GM19351 (cell line): ENCODE measurements around the gene RABGAP1L.
"Not testable (repeated sequence)": the region's sequence is repeated elsewhere in the genome, so short reads cannot be mapped to it uniquely, and the experiment has no call there.

Experiments used
- ATAC-seq: cut with Tn5 transposase; IDR thresholded peaks from one replicate; pipeline ENCODE4 v1.9.1; 2021; ENCODE audit warnings: mild to moderate bottlenecking, moderate library complexity; ENCODE audit not compliant: unreplicated experiment

Gene RABGAP1L

DNA sequence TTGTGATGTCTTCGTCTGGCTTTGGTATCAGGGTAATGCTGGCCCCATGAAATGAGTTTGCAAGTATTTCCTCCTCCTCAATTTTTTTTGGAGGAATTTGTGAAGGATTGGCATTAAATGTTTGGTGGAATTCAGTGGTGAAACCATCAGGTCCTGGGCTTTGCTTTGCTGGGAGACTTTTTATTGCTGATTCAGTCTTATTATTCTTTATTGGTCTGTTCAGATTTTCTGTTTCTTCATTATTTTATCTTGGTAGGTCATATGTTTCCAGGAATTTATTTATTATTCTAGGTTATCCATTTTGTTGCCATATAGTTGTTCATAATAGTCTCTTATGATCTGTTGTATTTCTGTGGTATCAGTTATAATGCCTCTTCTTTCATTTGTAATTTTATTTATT lies 126.7 kb downstream of the RABGAP1L start:
- no peak for ATAC-seq

DNA sequence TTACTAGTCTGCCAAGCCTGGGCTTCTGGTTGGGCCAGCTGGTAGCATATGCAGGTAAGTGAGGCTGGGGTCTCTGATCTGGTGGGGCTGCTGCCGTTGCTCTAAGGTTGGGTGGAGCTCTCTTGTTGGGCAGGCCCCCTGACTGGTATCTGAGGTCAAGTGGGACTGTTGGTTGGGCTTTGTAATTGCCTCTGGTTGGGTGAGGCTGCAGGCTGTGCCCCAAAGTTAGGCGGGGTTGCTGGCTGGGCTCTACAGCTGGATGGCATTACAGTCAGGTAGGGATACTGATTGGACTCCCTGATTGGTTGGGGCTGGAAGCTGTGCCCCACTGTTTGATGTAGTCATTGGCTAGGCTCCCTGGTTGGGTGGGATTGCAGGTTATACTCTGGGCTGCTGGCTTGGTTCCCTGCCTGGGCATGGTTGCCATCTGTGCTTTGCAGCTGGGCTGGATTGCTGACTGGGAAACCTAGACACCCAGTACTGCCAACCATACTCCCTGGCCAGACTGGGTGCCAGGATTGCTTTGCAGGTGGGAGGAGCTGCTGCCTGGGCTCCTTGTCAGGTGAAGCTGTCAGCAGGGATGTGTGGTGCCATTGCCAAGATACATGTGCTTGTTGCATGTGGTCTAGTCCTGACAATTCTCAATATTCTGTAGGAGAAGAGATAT lies 130.5 kb downstream of the RABGAP1L start:
- no peak for ATAC-seq

DNA sequence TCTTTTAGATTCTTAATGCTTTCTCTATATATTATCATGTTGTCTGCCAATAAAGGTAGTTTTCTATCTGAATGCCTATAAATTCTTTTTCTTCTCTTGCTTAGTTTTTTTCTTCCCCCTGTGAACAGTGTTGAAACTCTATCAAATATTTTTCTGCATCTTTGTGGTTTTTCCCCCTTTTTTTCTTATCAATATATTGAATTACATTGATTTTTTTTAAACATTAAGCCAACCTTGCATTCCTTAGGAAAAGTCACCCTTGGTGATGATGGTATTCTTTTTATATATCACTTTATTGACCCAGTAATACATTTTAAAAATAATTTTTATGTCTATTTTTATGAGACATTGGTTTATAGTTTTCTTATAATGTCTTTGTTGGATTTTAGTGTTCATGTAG lies 131.7 kb downstream of the RABGAP1L start:
- no peak for ATAC-seq

DNA sequence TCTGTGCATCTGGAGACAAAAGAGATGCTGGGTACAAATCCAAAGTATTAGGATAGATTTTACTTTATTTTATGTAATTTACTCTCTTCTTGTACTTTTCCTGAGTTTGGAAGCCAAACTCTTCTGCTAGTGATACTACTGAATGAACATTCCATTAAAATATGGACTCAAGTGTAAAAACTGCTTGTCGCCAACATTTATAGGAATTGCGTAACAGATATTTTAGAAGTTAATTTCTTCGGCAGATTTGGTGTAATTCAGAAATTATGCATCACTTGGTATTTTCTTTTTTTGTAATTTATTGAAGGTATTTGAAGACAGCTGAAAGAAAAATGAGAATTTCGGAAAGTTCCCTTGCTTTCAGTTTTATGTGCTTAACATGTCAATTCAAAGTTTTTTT lies 137.0 kb downstream of the RABGAP1L start:
- ATAC-seq: no peak

DNA sequence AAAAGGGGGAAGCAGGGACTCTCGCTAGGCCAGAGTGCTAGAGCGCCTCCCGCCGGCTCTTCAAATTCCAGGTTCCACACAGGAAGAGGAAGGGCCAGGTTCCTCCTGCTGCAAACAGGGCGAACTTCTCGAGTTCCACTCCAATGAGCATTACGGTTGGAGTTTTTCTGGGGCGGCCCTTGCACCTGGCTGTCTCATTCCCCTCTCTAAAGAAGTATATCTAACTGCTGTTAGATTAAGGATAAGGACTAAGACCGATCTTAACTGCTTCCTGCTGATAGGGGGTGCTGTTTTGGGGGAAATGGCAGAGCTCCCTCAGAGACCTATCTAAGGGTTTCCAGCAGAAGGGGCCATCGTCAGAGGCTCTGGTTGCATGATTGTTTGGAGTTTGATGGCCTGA lies 138.0 kb downstream of the RABGAP1L start:
- no peak for ATAC-seq

DNA sequence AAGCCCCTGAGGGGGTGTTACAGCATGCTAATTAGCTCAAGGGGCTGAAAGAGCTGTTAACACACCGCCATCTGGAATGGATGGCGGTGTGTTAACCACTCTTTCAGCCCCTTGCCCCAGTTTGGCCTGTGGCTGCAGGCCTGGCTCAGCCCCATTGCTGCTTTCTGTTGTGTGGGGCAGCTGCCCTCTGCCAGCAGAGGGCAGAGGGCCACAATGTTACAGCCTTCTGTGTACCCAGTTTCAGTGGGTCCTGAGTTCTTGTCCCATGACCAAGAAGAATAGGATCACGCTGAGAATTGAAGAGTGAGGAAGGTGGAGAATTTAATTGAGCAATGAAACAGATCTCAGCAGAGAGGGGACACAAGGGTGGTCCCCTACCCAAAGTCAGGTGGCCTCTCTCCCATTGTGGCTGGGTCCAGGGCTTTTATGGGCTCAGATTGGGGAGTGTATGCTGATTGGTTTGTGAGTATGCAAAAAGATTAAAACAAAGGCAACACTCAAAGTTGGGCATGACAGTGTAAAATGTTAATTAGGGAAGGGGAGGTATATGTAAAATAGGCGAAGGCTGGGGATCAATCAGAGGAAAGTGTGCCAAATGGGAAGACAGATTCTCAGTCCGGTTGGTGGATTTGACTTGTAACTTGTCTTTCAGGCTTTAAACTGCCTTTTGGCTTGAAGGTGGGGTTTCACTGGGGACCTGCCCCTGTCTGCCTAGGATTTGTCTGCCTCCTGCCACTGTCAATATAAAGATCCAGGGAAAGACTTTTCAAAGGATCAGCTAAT lies 142.2 kb downstream of the RABGAP1L start:
- no peak for ATAC-seq

DNA sequence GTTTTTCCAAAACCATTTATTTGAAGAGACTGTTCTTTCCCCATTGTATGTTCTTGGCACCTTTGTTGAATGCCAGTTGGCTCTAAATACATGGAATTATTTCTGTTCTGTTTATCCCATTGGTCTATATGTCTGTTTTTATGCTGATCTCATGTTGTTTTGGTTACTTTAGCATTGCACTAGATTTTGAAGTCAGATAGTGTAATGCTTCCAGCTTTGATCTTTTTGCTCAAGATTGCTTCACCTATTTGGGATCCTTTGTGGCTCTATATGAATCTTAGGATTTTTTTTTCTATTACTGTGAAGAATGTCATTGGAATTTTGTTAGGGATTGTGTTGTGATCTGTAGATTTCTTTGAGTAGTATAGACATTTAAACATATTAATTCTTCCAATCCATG lies 149.3 kb downstream of the RABGAP1L start:
- no peak for ATAC-seq

DNA sequence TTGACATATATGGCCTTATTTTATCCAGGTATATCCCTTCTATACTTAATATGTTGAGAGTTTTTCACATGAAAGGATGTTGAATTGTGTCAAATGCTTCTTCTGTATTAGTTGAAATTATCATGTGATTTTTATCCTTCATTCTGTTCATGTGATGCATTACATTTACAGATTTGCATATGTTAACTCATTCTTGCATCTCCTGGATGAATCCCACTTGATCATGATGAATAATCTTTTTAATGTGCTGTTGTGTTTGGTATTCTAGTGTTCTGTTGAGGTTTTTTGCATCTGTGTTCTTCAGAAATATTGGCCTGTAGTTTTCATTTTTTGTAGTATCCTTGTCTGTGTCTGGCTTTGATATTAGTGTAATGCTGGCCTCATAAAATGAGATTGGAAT lies 150.2 kb downstream of the RABGAP1L start:
- ATAC-seq: no peak

DNA sequence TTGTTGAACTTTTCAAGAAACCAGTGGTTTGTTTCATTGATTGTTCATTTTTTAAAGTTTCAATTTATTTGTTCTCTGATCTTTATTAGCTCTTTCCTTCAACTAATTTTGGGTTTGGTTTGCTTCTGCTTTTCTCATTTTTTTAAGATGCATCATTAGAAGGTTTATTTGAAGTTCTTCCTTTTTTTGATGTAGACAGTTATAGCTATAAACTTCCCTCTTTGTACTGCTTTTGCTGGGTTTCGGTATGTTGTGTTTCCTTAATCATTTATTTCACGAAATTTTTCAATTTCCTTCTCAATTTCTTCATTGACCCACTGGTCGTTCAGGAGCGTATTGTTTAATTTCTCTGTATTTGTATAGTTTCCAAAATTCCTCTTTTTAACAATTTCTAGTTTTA lies 155.1 kb downstream of the RABGAP1L start:
- no peak for ATAC-seq

DNA sequence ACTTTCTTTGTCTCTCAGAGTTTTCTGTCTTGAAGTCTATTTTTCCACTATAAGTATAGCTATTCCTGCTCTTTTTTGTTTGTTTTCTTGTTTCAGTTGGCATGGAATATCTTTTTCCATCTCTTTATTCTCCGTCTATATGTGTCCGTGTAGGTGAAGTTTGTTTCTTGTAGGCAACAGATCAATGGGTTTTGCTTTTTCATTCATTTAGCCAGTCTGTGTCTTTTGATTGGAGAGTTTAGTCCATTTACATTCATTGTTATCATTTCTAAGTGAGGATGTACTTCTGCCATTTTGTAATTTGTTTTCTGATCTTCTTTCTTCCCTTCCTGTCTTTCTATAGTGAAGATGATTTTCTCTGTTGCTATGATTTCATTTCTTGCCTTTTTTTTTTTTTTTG lies 155.9 kb downstream of the RABGAP1L start:
- ATAC-seq: no peak

DNA sequence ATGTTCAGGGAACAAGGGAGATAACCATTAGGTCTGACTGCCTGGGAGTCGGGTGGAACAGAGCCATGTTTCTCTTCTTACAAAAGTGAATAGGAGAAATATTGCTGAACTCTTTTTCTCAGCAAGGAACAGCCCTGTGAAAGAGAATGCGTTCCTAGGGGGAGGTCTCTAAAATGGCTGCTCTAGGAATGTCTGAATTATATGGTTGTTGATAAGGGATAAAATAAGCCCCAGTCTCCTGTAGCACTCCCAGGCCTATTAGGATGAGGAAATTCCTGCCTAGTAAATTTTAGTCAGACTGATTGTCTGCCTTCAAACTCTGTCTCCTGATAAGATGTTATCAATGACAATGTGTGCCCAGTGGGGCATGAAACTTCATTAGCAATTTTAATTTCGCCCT lies 161.6 kb downstream of the RABGAP1L start:
- not testable (repeated sequence) for ATAC-seq

DNA sequence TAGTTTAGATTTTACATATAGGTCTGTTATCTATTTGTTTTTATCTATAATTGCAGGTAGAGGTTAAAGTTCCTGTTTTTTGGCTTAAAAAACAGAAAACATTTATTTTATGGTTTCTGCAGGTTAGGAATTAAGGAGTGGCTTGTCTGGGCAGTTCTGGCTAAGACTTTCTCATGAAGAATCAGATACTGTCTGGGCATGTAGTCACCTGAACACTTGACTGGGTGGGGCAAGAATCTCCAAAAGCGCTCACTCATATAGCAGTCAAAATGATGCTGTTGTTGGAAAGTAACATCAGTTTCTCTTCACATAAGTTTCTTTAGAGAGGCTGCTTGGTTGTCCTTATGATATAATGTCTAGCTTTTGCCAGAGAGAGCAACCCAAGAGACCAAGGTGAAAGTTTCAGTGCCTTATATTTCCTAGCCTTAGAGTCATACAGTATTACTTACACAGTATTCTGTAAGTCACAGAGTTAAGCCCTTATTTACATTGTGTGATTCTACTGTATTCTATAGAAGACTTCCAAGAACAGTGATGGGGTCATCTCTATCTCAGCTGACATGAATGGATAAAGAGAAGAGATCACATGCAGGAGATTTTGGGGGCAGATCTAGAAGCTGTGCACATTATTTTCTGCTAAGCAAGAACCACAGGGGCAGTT lies 163.0 kb downstream of the RABGAP1L start:
- ATAC-seq: no peak

DNA sequence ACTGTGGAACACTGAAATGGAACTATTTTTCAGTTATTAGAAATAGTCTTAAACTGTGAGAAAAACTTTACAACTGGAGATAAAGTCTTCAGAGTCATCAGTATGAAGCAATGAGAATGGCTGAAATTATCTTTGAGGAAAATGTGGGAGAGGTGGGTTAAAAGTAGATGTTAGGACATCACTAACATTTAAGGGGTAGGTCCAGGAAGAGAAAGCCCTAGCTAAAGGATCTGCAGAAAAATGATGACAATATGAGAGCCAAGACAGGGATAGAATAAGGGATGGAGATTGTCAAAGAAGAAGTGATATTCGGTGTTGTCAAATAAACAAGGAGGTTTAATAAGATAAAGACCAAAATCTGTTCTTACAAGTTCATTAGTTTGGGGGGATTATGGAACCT lies 165.2 kb downstream of the RABGAP1L start:
- no peak for ATAC-seq

DNA sequence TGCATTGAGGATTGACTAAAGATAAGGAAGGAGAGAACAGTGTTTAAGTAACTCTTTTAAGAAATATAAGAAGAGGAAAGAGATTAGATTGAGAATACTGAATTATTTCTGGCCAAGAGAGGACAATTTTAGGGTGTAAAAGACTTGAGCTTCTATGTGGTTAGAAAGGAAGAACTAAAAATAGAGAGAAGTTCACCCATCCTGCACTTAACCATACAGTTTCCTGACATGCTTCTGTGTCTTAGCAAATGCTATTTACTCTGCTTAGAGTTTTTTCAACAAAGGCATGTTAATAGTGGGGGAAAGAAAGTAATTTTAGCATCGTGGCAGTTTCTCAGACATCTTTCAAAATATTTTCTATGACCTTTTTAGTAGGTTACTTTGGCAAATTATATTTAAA lies 165.6 kb downstream of the RABGAP1L start:
- no peak for ATAC-seq

DNA sequence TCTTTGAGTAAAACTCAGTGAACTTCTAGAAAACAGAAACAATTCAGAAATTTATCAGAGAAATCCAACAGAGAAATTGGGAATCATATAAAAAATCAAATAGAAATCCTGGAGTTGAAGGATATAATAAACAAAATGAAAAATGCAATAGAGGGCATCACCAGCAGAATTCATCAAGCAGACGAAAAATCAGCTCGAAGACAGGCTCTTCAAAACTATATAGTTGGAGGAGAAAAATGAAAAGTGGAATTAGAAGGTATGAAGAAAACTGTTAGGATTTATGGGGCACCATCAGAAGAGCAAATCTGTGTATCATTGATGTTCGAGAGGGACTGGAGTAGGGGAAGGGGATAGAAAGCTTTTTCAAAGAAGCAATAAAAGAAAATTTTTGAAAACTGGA lies 167.0 kb downstream of the RABGAP1L start:
- ATAC-seq: no peak

DNA sequence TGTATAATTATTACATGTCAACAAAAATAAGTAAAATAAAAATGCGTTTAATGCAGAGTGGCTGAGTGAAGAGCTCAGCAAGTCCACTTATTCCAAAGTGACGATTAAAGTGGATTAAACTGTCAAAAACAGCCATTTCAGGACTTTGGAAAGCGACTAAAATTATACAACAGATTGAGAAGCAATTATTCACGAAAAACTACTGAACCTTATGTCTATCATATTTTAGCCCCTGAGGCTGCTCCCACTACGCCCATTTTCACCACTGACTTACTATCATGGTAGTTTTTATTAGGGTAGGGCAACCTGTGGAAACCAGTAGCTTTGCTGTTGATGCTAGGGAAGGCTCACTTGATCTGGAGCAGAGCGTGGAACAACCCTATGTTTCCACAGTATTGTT lies 174.1 kb downstream of the RABGAP1L start:
- ATAC-seq: no peak

DNA sequence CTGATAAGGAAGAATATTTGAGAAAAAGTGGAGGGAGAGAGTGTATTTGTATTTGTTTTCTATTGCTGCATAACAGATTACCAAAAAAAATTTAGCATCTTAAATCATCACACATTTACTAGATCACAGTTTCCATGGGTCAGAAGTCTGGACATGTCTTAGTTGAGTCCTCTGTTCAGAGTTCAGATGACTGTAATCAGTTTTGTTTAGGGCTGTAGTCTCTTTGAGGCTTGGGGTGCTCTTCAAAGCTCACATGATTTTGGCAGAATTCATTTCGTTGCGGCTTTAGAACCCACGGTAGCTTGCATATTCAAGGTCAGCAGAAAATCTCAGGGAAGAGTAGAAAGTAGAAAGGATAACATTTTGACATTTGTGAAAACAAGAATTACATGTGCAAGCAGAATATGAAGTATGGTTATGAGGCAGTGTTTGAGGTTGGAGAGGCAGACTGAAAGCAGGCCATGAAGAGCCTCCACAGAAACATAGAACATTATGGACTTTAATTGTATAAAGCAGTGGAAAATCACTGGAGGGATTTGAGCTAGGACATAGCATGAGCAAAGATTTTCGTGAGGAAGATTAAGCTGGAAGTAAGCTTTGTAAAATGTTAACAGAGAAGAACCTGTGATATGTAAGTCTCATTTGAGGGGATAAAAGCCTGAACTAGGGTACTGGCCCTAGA lies 177.8 kb downstream of the RABGAP1L start:
- ATAC-seq: no peak

DNA sequence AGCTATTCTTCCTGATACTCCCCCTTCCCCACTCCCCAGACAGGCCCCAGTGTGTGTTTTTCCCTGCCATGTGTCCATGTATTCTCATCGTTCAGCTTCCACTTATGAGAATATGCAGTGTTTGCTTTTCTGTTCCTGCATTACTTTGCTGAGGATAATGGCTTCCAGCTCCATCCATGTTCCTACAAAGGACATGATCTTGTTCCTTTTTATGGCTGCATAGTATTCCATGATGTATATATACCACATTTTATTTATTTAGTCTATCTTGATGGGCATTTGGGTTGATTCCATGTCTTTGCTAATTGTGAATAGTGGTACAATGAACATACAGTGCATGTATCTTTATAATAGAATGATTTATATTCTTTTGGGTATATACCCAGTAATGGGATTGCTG lies 181.1 kb downstream of the RABGAP1L start:
- ATAC-seq: not testable (repeated sequence)

DNA sequence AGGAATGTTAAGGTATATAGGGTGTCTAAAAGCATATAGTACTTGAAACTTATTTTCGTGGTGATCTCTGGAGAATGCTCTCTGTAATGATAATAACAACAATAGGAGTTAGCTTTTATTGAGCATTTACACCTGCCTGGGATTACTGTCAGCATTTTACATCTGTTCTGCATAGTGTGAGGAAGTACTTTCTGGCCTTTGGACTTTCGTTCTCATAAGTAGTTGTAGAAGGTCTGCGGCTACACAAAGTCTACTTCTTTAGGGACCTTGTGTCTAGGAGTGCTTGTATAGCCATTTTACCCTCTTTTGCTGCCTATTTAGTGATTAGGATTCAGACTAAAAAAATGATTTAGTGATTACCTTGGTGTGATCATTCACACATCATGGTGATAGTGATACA lies 184.8 kb downstream of the RABGAP1L start:
- ATAC-seq: no peak

DNA sequence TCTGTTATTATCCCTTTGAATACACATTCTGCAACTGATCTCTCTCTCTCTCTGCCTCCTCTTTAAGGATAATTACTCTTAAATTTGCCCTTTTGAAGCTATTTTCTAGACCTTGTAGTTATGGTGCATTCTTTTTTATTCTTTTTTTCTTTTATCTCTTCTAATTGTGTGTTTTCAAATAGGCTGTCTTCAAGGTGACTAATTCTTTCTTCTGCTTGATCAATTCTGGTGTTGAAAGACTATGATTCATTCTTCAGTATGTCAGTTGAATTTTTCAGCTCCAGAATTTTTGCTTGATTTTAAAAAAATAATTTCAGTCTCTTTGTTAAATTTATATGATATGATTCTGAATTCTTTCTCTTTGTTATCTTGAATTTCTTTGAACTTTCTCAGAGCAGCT lies 192.8 kb downstream of the RABGAP1L start:
- ATAC-seq: no peak

DNA sequence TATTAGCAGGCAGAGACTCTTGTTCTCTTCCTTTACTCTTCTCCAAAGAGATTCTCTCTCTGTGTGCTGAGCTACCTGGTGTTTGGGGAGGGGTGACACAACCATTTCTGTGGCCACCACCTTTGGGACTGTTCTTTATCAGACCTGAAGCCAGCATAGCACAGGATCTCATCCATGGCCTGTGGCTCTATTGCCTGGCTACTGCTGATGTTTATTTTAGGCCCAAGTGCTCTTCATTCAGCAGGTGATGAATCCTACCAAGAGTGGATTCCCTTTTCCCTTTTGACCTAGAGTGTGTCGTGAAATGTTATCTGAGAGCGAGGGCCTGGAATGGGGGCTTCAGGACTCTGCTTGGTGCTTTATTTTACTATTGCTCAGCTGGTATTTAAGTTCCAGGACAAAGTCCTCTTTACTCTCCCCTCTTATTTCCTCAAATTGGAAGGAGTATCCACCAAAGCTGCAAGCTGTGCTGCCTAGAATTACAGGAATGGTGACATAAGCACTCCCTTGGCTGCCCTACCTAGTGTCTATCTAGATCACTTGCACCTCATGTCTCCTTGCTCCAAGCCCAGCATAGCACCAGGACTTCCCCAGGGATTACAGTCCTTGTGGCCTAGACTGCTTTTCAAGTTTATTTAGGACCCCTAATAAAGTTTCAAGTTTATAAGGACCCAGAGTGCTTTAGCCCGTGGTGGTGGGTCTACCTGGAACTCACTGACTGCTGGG lies 193.7 kb downstream of the RABGAP1L start:
- ATAC-seq: no peak
